ENCODE data around the gene TOMM6.

TOMM6 gene

DNA sequence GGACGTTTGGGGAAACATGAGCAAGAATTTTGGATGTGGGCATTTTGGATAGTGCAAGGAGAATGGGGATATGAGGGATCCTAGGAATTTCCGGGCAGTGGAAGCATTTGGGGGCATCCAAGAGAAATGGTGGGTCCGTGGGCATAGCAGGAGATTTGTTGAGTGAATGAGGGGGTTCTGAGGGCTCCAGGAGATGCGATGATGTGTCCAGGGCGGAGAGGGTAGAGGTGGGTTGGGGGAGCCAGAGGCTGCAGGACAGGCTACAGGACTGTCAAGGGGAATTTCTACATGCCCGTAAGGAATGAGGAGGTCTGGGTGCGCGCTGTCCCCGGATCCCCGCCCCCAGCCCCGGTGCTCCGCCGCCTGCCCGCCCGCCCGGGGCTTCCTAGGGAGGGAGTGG lies 8.2 kb upstream of the TOMM6 start:
- no peak for DNase-seq (ENCODE audit: low read depth in 1 of 2, low spot score in 1 of 2)
- Histone ChIP-seq H3K4me3 (replicated peaks; ENCODE audit: insufficient read depth, low read length) (peak overlapping the region; percentile 76), H3K27me3 (ENCODE audit: insufficient read depth, poor library complexity, severe bottlenecking) (no peaks in the 10 kb centered on the region), H3K27ac (replicated peaks) (no peak overlapping the region)
- TF ChIP-seq CTCF (IDR thresholded peaks at IDR 0.05; ENCODE audit: insufficient read depth, low read length) (no peak), SPI1 (IDR thresholded peaks at IDR 0.05; ENCODE audit: borderline replicate concordance, low read depth) (no peak), POLR2AphosphoS5 (IDR thresholded peaks at IDR 0.05; ENCODE audit: low read depth) (no peak)
- TF ChIP-seq, protein P1, sequence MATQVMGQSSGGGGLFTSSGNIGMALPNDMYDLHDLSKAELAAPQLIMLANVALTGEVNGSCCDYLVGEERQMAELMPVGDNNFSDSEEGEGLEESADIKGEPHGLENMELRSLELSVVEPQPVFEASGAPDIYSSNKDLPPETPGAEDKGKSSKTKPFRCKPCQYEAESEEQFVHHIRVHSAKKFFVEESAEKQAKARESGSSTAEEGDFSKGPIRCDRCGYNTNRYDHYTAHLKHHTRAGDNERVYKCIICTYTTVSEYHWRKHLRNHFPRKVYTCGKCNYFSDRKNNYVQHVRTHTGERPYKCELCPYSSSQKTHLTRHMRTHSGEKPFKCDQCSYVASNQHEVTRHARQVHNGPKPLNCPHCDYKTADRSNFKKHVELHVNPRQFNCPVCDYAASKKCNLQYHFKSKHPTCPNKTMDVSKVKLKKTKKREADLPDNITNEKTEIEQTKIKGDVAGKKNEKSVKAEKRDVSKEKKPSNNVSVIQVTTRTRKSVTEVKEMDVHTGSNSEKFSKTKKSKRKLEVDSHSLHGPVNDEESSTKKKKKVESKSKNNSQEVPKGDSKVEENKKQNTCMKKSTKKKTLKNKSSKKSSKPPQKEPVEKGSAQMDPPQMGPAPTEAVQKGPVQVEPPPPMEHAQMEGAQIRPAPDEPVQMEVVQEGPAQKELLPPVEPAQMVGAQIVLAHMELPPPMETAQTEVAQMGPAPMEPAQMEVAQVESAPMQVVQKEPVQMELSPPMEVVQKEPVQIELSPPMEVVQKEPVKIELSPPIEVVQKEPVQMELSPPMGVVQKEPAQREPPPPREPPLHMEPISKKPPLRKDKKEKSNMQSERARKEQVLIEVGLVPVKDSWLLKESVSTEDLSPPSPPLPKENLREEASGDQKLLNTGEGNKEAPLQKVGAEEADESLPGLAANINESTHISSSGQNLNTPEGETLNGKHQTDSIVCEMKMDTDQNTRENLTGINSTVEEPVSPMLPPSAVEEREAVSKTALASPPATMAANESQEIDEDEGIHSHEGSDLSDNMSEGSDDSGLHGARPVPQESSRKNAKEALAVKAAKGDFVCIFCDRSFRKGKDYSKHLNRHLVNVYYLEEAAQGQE (IDR thresholded peaks at IDR 0.05; ENCODE audit: insufficient replicate concordance, low read depth) = no peak

DNA sequence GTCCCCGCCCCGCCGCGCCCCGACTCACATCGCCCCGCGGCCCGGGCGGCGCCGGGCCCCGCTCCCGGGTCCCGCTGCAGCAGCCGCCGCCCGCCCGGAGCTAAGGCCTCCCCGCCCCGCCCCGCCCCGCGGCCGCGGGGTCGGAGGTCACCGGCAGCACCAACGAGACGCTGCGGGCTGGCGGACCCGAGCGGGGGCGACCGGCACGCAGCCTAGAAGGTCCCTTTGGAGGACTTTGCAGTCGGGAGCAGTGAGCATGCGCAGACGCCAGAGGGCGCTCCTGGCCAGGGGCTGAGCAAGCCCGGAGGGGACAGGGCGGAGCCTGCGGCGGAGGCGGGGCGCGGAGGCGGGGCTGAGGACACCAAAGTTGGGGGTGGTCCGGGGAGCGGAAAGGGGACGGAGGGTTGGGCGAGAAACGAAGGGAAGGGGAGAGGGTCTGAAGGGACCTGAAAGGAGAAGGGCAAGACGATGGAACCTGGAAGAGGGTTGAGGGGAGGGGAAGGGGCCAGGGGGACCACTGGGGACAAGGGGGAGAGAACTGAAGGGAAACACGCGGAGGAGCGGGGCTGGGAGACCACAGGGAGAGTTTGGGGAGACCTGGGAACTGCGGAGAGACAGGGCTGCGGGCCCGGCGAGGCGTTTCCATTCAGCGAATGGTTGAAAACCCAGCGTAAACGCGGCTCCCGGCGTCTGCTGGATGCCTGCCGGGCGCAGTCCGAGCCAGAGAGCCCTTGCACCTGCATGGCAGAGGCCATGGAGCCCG lies 7.5 kb upstream of the TOMM6 start, which contains the start of gene FRS3:
Gene FRS3 (minus strand): TSS at position 113 of the 763 bp plus-strand sequence. CDS start 2,913 bp downstream, outside the sequence.
- DNase-seq (ENCODE audit: low read depth in 1 of 2, low spot score in 1 of 2) = peak; percentile 89 to 97
- TF ChIP-seq, protein P1 (IDR thresholded peaks at IDR 0.05; ENCODE audit: insufficient replicate concordance, low read depth) = no peak
- TF ChIP-seq CTCF (IDR thresholded peaks at IDR 0.05; ENCODE audit: insufficient read depth, low read length) = peak; percentile 76

DNA sequence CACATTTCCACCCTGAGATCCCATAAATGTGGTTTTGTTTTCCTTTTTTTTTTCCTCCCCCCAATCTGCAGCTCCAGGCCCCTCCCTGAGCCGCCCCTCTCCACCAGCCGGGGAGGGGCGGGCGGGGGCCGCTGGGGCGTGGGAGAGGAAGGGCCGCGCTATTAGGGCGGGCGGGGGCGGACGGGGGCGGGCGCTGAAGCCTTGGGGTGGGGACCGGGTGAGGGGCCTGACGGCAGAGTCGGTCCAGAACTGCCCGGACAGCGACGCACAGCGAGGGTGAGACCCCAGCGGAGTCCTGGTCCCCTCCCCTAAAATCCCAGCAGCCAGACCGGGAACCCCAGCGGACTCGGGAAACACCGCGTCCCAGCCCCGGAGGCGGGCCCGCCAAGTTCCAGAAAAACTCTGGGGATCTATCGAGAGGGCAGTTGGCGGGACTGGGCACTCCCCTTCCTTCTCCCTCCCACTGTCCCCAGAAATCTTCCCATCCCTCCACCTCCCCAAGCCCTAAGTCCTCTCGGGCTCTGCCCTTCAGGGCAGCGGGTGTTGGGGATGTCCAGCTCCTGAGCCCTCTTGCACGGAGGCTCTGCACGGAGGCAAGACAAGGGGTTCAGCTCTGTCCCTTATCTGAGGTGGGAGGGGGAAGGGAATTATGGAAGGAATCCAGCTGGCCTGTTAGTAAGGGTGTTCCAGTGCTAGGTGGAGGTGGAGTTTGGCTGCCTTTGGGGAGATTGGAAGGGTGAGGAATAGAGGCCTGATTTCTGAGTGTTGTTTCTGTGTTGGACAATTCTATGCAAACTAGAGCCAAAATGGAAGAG lies 6.7 kb upstream of the TOMM6 start, which contains the start of gene PRICKLE4:
Gene PRICKLE4 (plus strand): TSS at position 232 of the 815 bp plus-strand sequence. CDS start 2,692 bp downstream, outside the sequence.
- Histone ChIP-seq H3K4me3 (replicated peaks; ENCODE audit: insufficient read depth, low read length) (peak within 1 kb of the TSS; percentile 76), H3K27ac (replicated peaks) (no peak within 1 kb of the TSS; the same call in 1 of the 2 replicates), H3K27me3 (ENCODE audit: insufficient read depth, poor library complexity, severe bottlenecking) (no peaks in the 10 kb centered on the region)
- DNase-seq (ENCODE audit: low read depth in 1 of 2, low spot score in 1 of 2) = no peak
- no peak for TF ChIP-seq POLR2AphosphoS5 (IDR thresholded peaks at IDR 0.05; ENCODE audit: low read depth)
- no peak for TF ChIP-seq CTCF (IDR thresholded peaks at IDR 0.05; ENCODE audit: insufficient read depth, low read length)
- no peak for TF ChIP-seq SPI1 (IDR thresholded peaks at IDR 0.05; ENCODE audit: borderline replicate concordance, low read depth)
- TF ChIP-seq, protein P1 (IDR thresholded peaks at IDR 0.05; ENCODE audit: insufficient replicate concordance, low read depth) = no peak
- TF ChIP-seq GABPA (IDR thresholded peaks at IDR 0.05; ENCODE audit: low read depth) = no peak

More for the DNA sequence above, 7.5 kb upstream of the TOMM6 start, which contains the start of gene FRS3:
- H3K27me3 ChIP-seq (ENCODE audit: insufficient read depth, poor library complexity, severe bottlenecking) = no peaks in the 10 kb centered on the region
- peak within 1 kb of the TSS; percentile 76 for H3K4me3 ChIP-seq (replicated peaks; ENCODE audit: insufficient read depth, low read length)
- no peak within 1 kb of the TSS; the same call in 1 of the 2 replicates for H3K27ac ChIP-seq (replicated peaks)
